ENCODE results near the gene HSPA4.

GRCh38 chr5:133124891-133125290 is 73.1 kb downstream of the HSPA4 start:
- TF ChIP-seq, protein P1, sequence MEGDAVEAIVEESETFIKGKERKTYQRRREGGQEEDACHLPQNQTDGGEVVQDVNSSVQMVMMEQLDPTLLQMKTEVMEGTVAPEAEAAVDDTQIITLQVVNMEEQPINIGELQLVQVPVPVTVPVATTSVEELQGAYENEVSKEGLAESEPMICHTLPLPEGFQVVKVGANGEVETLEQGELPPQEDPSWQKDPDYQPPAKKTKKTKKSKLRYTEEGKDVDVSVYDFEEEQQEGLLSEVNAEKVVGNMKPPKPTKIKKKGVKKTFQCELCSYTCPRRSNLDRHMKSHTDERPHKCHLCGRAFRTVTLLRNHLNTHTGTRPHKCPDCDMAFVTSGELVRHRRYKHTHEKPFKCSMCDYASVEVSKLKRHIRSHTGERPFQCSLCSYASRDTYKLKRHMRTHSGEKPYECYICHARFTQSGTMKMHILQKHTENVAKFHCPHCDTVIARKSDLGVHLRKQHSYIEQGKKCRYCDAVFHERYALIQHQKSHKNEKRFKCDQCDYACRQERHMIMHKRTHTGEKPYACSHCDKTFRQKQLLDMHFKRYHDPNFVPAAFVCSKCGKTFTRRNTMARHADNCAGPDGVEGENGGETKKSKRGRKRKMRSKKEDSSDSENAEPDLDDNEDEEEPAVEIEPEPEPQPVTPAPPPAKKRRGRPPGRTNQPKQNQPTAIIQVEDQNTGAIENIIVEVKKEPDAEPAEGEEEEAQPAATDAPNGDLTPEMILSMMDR (IDR thresholded peaks at IDR 0.05; ENCODE audit: extremely low read depth in 1 of 2, insufficient read depth in 1 of 2, low read depth in 1 of 2, low read length in 2 of 2): no peak
- no peak for TF ChIP-seq MYC (IDR thresholded peaks at IDR 0.05; ENCODE audit: low read depth, low read length)
- TF ChIP-seq MAX (IDR thresholded peaks at IDR 0.05; ENCODE audit: insufficient read depth, insufficient read length): no peak
